ENCODE measurements around the gene CACNA1B.

The CACNA1B gene

DNA sequence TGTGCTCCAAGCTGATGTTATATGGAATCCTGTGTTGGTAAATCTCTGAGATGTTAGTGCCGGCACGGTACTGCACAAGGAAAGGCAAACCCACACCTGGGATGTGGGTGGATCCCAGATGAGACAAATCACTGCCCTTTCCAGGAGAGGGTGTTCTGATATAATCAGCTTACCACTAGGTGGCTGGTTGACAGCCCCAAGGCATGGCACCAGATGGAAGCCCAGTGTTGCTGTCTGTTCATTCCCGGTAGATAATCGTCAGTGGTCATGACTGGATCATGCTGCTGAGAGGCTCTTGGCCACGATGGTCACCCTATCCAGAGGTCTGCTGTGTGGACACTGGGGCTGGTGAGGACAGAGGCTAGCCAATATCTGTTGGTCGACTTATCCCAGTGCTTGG is 184.0 kb downstream of the CACNA1B start:
- no peak for DNase-seq

DNA sequence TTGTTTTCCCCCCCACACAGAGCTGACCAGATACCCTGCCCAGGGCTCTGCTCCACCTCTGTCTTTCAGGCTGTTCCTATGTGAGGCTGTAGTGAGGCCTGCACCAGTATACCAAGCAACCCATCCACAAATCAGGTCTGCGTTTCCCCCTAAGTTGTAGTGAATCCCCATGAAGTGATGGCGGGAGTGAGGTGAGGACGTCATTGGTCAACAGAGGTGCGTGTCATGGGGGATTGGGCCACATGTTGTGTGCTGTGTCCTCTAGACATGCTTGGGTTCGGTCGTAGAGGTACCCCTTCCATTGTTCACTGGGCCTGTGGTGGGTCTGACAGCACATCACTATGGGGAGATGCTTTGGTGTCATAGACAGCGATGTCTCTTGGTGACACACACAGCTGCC is 184.6 kb downstream of the CACNA1B start:
- no peak for DNase-seq

GRCh38 chr9:138063033-138063432 is 185.5 kb downstream of the CACNA1B start:
- DNase-seq, result no peak

GRCh38 chr9:138063785-138064184 is 186.2 kb downstream of the CACNA1B start:
- no peak for DNase-seq

- DNase-seq, result no peak
Measured at GRCh38 chr9:138064547-138064946, 187.0 kb downstream of the CACNA1B start.

DNA sequence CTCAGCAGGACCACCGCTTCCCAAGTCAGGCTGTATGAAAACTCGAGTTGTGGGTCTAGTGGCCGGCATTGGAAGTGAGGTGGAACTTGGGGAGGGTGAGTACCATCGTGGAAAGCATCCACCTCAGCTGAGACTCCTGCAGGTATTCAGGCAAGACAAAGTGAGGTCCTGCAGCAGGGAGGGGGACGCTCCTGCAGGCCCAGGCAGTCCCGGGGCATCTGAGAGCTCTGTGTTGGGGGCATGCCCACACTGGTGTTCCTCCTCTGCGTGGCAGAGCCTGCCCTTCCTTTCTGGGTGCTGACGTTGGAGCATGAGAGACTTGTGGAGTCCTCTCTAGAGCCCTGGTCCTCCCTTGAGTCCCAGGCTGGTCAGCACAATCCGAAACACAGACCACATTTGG is 187.7 kb downstream of the CACNA1B start:
- no peak for DNase-seq

- DNase-seq, result no peak
Measured at GRCh38 chr9:138066049-138066448, 188.5 kb downstream of the CACNA1B start.

- no peak for DNase-seq
Measured at GRCh38 chr9:138067613-138068367, 190.2 kb downstream of the CACNA1B start.

DNA sequence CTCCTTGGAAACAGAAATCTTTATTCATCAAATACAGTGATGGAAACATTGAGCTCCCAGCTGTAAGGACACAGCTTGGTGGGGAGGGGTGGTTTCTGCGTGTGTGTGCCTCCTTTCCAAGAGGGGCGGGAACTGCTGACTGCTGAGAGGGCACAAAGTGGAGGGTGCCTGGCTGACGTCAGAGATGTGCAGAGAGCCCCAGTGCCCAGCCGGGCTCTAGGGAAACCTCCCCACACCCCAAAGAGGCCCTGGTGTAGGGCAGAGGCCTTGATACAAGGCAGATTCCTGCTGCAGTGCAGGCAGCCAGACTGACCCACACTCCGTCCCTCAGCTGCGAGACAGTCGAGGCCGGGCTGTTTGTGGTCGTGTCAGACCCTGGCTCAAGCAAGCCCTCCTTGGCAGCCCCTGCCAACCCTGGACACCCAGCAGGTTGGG is 191.0 kb downstream of the CACNA1B start:
- DNase-seq, result no peak

- no peak for DNase-seq
Measured at GRCh38 chr9:138069731-138070456, 192.3 kb downstream of the CACNA1B start.

GRCh38 chr9:138070815-138071214 is 193.2 kb downstream of the CACNA1B start:
- no peak for DNase-seq

DNA sequence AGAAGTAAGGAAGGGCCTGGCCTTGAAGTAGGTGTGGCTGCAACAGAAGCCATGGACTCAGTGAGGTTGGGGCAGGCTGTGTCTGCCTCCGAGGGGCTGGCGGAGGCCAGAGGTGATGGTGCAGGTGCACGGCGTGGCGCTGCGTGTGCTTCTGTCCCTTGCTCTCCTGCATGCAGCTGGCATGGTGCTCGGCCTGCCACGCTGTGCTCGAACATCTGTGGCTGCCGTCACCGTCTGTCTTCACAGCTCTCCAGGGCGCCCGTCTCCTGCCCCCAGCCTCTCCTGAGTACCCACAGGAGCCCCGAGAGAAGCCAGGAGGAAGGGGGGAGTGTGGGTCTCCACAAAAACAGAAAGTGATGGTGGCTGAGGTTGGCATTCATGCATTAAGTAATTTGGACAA is 193.7 kb downstream of the CACNA1B start:
- DNase-seq, result no peak

DNA sequence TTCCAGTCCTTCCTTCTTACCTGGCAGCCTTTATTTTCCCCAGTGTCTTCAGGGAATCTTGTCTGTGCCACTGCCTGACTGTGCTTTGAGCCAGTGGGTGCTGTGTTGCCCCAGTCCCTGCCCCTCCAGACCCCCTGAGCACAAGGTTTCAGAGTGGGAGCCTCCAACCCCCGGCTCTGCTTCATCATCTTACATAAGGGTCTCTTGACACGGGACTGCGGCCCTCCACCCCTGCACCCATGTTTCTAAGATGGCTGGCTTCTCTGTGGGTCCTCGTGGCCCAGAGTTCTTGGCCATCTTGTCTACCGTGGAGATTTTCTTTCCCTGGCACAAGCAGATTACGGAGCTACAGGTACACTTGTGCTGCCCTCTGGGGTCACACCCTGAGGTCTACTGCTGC is 194.1 kb downstream of the CACNA1B start:
- DNase-seq, result no peak

- DNase-seq, result no peak
Measured at GRCh38 chr9:138072161-138072842, 194.7 kb downstream of the CACNA1B start.

GRCh38 chr9:138072897-138073296 is 195.3 kb downstream of the CACNA1B start:
- DNase-seq, result no peak

DNA sequence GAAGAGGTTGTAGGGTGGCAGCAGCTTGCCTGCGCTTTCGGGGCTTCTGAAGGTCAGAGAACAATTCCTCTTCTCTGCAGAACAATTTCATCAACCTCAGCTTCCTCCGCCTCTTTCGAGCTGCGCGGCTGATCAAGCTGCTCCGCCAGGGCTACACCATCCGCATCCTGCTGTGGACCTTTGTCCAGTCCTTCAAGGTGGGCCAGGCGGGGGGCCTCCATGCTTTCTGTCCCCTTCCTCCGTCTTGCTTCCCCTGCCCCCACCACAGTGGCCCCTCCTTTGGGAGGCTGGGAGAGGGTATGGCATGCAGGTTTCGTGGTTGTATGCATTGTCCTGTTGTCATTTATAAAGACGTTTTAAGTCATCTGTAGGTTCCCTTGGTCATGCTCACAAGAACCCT is 195.8 kb downstream of the CACNA1B start:
- DNase-seq, result no peak

DNA sequence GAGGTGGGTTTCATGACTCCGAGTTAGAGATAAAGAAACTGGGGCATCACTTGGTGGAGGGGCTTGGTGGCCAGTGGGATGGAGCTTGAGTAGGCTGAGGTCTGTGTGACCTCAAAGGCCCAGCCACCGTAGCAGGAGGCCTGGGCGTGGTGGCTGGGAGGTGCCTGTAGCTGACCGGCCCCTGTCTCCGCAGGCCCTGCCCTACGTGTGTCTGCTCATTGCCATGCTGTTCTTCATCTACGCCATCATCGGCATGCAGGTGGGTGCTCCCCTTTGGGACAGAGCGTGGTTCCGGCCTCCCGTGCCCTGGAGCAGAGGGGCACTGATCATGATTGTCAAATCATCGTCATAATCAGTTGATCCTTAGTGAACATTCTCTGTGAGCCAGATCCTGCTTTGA is 196.2 kb downstream of the CACNA1B start:
- DNase-seq, result no peak

- DNase-seq, result no peak
Measured at GRCh38 chr9:138074516-138074915, 196.9 kb downstream of the CACNA1B start.

DNA sequence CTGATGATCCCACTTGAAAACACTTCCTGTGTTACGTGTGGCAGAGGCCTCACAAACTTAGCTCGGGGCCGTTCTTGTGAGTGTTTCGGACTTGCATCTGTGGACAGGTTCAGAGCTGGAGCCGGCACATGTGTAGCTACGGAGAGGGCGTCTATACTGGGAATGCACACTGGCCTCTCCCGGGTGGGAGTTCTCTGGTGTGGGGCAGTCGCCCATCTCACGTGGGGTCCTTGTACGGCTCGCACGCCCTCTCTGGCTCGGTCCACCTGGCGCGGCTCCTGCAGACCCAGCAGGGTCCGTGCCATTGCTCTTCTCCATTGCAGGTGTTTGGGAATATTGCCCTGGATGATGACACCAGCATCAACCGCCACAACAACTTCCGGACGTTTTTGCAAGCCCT is 197.9 kb downstream of the CACNA1B start:
- DNase-seq, result no peak

- DNase-seq, result no peak
Measured at GRCh38 chr9:138075961-138076649, 198.5 kb downstream of the CACNA1B start.

GRCh38 chr9:138076650-138077009 is 199.0 kb downstream of the CACNA1B start:
- DNase-seq, result no peak

DNA sequence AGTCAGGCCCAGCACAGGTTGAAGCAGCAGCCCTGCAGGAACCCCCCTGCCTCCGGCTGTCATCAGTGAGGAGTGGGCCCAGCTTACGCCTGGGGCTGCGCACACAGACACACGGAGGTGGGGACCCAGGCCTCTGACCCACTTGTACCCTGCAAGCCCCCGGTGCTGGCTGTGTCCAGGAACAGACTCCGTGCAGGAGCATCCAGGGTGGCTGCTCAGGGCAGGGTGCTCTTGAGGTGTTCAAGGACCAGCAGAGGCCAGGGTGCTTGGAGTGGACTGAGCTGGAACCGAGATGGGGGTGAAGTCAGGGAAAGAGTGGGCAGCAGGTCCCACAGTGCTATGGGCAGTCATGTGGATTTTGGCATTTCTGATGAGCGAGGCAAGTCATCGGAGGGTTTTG is 199.5 kb downstream of the CACNA1B start:
- no peak for DNase-seq

DNA sequence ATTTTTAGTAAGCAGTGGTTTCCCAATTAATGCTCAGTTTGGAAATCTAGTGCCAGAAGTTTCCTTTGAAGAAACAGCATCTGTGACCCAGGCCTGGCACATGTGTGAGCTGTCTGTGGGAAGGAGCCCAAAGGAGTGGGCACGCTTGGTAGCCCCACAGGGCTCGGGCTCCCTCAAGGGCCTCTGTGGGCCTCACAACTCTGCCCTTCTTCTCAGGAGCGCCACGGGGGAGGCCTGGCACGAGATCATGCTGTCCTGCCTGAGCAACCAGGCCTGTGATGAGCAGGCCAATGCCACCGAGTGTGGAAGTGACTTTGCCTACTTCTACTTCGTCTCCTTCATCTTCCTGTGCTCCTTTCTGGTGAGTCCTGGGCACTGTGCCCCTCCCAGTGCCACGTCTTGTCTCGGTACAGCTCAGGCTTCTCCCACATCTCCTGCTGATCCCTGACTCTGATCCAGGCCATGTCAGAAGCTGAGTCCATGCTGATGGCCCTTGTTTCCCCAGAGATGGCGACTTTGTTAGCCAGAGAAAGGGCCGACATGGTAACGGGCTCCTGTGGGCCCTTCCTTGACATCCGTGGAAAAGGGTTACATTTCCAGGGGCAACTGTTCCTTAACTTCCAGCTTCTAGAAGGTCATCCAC is 200.4 kb downstream of the CACNA1B start:
- no peak for DNase-seq
